ENCODE data around the gene NPRL2.

The NPRL2 gene

GRCh38 chr3:50337175-50337861 lies 13.3 kb downstream of the NPRL2 start:
- H3K4me3 ChIP-seq (replicated peaks in 1 of 2; ENCODE audit: low read depth in 2 of 2, low read length in 2 of 2), result peak overlapping the region; percentile 85 to 89
- TF ChIP-seq, protein P1, sequence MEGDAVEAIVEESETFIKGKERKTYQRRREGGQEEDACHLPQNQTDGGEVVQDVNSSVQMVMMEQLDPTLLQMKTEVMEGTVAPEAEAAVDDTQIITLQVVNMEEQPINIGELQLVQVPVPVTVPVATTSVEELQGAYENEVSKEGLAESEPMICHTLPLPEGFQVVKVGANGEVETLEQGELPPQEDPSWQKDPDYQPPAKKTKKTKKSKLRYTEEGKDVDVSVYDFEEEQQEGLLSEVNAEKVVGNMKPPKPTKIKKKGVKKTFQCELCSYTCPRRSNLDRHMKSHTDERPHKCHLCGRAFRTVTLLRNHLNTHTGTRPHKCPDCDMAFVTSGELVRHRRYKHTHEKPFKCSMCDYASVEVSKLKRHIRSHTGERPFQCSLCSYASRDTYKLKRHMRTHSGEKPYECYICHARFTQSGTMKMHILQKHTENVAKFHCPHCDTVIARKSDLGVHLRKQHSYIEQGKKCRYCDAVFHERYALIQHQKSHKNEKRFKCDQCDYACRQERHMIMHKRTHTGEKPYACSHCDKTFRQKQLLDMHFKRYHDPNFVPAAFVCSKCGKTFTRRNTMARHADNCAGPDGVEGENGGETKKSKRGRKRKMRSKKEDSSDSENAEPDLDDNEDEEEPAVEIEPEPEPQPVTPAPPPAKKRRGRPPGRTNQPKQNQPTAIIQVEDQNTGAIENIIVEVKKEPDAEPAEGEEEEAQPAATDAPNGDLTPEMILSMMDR (IDR thresholded peaks at IDR 0.05; ENCODE audit: low read depth, low read length), result no peak
- peak; percentile 100 for DNase-seq (ENCODE audit: low read depth in 2 of 2)

DNA sequence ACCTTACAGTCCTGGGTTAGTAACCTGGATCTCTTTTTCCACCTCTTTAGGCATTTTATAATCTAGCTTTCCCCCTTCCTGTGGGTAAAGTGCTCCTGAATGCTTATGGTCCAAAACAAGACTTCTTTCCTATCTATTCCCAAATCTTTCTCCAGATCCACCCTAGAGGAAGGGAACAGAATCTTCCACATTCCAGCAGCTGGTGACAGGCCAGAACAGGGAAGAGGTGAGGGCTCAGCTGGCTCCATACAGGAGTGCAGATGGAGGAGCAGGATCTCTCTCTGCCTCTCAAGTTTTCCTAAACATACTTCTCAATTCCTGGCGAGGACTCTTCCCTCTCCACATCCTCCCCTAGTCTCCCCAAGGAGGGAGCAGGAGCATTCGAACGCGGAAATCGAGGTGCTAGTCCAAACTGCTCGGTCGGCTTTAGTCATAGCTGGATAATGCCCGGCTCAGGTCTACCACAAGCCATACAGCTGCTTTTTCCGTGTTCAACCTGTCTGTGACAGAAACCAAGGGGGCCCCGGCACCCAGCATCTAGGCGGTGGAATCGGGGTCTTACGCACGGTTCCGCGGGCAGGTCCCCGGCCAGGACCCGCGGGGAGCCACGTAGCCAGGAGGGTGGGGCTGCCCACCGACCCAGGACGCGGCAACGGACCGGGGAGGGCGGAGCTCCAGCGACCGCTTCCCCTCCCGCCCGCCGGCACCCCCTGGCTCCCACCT lies 14.0 kb downstream of the NPRL2 start:
- TF ChIP-seq, protein P1 (IDR thresholded peaks at IDR 0.05; ENCODE audit: low read depth, low read length), result no peak
- DNase-seq (ENCODE audit: low read depth in 2 of 2), result peak; percentile 39 to 49
- H3K4me3 ChIP-seq (replicated peaks in 1 of 2; ENCODE audit: low read depth in 2 of 2, low read length in 2 of 2), result peak overlapping the region; percentile 85 to 89

DNA sequence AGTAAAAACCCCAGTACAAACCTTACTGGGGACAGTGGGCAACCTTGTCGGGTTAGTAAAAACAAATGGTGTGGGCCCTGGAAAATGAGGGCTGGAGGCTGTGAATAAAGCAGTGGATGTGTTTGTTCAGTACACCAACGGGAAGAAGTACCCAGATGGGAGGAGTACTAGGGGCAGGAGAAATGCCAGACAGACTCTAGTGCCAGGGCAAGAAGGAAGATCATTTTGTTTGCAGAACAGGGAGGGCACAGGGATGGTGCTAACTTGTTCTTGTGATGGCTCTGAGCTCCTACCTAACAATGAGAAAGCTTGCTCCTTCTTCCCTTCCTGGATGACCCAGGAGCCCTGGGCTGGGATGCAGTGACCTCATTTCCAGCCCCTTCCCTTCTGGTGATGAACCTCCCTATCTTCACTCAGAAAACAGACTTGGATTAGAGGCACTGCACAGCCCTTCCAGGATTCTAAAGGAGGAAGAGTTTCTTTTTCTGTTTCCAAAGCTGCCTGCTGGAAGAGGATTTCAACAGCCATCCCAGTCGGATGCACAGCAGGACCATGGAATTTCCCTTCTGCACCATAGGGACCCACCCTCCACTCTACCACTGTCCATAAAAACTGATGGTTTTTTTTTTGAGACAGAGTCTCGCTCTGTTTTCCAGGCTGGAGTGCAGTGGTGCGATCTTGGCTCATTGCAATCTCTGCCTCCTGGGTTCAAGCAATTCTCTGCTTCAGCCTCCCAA lies 16.1 kb downstream of the NPRL2 start:
- TF ChIP-seq, protein P1 (IDR thresholded peaks at IDR 0.05; ENCODE audit: low read depth, low read length), result no peak
- H3K4me3 ChIP-seq (replicated peaks in 1 of 2; ENCODE audit: low read depth in 2 of 2, low read length in 2 of 2), result peak overlapping the region in 1 of 2 donors; percentile 13
- DNase-seq (ENCODE audit: low read depth in 2 of 2), result no peak

DNA sequence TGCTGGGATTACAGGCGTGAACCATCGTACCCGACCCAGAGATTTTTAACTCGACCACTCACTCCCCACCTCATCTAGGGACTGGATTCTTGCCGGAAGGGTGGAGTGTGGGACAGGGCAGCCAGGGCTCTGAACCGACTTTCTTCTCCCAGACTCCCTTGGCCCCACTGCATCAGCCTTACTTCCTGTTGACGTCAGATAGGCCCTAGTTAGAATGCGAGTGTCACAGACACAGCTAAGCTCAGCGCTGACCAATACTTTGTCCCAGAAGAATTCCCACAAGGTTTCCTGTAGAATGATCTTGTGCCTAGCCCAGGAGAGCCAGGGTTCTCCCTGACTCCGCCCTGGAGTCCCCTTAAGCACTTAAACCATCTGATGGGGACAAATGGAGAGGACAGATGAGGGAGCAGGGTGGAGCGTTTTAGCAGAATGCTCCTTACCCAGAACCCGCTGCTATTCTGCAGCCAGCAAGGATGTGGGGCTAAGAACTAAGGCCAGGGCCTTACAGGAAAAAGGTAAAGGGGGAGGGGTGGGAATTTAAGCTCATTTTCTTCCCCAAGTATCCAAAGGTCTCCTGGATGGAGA lies 16.7 kb downstream of the NPRL2 start:
- H3K4me3 ChIP-seq (replicated peaks in 1 of 2; ENCODE audit: low read depth in 2 of 2, low read length in 2 of 2), result peak overlapping the region in 1 of 2 donors; percentile 21
- TF ChIP-seq, protein P1 (IDR thresholded peaks at IDR 0.05; ENCODE audit: low read depth, low read length), result no peak
- DNase-seq (ENCODE audit: low read depth in 2 of 2), result peak; percentile 93 to 95

DNA sequence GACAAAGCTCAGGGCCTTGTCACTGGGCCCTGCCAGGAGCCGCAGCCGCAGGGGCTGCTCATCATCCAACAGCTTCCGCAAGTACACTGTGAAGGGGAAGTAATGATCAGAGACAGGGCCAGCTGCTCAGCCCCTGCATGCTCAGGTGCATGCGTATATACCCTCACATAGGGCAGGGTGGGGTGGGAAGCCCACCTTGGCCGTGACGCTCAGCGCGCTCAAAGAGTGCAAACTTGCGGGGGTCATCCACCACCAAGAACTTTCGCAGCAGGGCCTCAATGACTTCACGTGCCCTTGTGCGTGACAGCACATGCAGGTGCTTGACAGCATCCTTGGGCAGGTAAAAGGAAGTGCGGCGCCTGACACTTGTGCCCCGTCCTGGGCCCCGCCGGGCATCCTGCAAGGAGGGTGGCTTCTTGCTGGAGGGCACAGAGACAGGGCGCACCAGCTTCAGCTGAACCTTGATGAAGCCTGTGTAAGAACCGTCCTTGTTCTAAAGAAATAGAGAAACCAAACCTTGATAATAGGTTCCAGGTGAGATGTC lies 19.1 kb downstream of the NPRL2 start:
- TF ChIP-seq, protein P1 (IDR thresholded peaks at IDR 0.05; ENCODE audit: low read depth, low read length), result no peak
- H3K4me3 ChIP-seq (replicated peaks in 1 of 2; ENCODE audit: low read depth in 2 of 2, low read length in 2 of 2), result no peak overlapping the region
- DNase-seq (ENCODE audit: low read depth in 2 of 2), result no peak

DNA sequence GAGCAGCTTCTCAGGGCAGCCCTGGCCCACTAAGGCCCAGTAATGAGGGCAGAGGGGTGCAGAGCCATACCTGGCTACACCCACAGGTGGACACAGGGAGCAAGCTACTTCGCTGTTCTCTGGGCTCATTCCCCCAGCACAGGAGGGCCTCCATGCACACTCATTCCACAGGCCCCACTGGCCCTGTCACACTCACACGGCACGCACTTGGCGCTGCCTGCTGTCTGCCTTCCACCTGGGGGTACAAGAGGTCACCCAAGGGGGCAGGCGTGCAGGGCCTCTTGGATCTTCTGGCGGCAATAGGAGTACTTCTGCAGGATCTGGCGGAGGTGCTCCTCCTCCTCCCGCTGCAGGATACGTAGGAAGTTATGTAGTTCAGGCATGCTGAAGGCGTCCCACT lies 20.2 kb downstream of the NPRL2 start:
- DNase-seq (ENCODE audit: low read depth in 2 of 2), result no peak
- no peak overlapping the region for H3K4me3 ChIP-seq (replicated peaks in 1 of 2; ENCODE audit: low read depth in 2 of 2, low read length in 2 of 2)

More for the DNA sequence above, 20.2 kb downstream of the NPRL2 start:
- TF ChIP-seq, protein P1 (IDR thresholded peaks at IDR 0.05; ENCODE audit: low read depth, low read length), result no peak

Measured in cardiac fibroblast (primary cell).